ENCODE data around the gene GFPT1.

GRCh38 chr2:69279211-69279610, 107.8 kb downstream of the GFPT1 start:
- TF ChIP-seq POLR2A (IDR thresholded peaks at IDR 0.05; ENCODE audit: low read length) (no peak), GATA1 (IDR thresholded peaks at IDR 0.05; ENCODE audit: low read depth, low read length) (no peak)
